ENCODE measurements around the gene THEMIS.
"Not testable (repeated sequence)": the region's sequence is repeated elsewhere in the genome, so short reads cannot be mapped to it uniquely, and the experiment has no call there.

The THEMIS gene

GRCh38 chr6:127912914-127913313 lies 12.1 kb upstream of the THEMIS start:
- DNase-seq (ENCODE audit: low read depth) = no peak

GRCh38 chr6:127907960-127908640 lies 7.2 kb upstream of the THEMIS start:
- no peak for DNase-seq (ENCODE audit: low read depth)

- DNase-seq (ENCODE audit: low read depth) = no peak
Measured at GRCh38 chr6:127904160-127904559, 3.3 kb upstream of the THEMIS start.

GRCh38 chr6:127902933-127903332 lies 2.1 kb upstream of the THEMIS start:
- DNase-seq (ENCODE audit: low read depth) = no peak

GRCh38 chr6:127897484-127897883 lies 3.4 kb downstream of the THEMIS start:
- no peak for DNase-seq (ENCODE audit: low read depth)

GRCh38 chr6:127894051-127894450 lies 6.8 kb downstream of the THEMIS start:
- DNase-seq (ENCODE audit: low read depth) = no peak

- DNase-seq (ENCODE audit: low read depth) = no peak
Measured at GRCh38 chr6:127893541-127893940, 7.3 kb downstream of the THEMIS start.

- no peak for DNase-seq (ENCODE audit: low read depth)
Measured at GRCh38 chr6:127891731-127892326, 9.0 kb downstream of the THEMIS start.

- no peak for DNase-seq (ENCODE audit: low read depth)
Measured at GRCh38 chr6:127886603-127887002, 14.3 kb downstream of the THEMIS start.

GRCh38 chr6:127884134-127884533 lies 16.7 kb downstream of the THEMIS start:
- DNase-seq (ENCODE audit: low read depth) = no peak

GRCh38 chr6:127881949-127882348 lies 18.9 kb downstream of the THEMIS start:
- DNase-seq (ENCODE audit: low read depth) = not testable (repeated sequence)

GRCh38 chr6:127880429-127880828 lies 20.4 kb downstream of the THEMIS start:
- no peak for DNase-seq (ENCODE audit: low read depth)

GRCh38 chr6:127879685-127880084 lies 21.2 kb downstream of the THEMIS start:
- peak; percentile 35 for DNase-seq (ENCODE audit: low read depth)

GRCh38 chr6:127878115-127878514 lies 22.7 kb downstream of the THEMIS start:
- DNase-seq (ENCODE audit: low read depth) = no peak

- DNase-seq (ENCODE audit: low read depth) = no peak
Measured at GRCh38 chr6:127877231-127877630, 23.6 kb downstream of the THEMIS start.

- DNase-seq (ENCODE audit: low read depth) = no peak
Measured at GRCh38 chr6:127869772-127870404, 31.0 kb downstream of the THEMIS start.

GRCh38 chr6:127869183-127869582 lies 31.7 kb downstream of the THEMIS start:
- no peak for DNase-seq (ENCODE audit: low read depth)

- DNase-seq (ENCODE audit: low read depth) = no peak
Measured at GRCh38 chr6:127868338-127868737, 32.5 kb downstream of the THEMIS start.

- DNase-seq (ENCODE audit: low read depth) = no peak
Measured at GRCh38 chr6:127866766-127867165, 34.1 kb downstream of the THEMIS start.

- DNase-seq (ENCODE audit: low read depth) = no peak
Measured at GRCh38 chr6:127865108-127865507, 35.8 kb downstream of the THEMIS start.

- DNase-seq (ENCODE audit: low read depth) = no peak
Measured at GRCh38 chr6:127864701-127865100, 36.2 kb downstream of the THEMIS start.

GRCh38 chr6:127860723-127861122 lies 40.1 kb downstream of the THEMIS start:
- DNase-seq (ENCODE audit: low read depth) = no peak

- DNase-seq (ENCODE audit: low read depth) = no peak
Measured at GRCh38 chr6:127859956-127860355, 40.9 kb downstream of the THEMIS start.

Data from activated T-cell treated with anti-CD3 and anti-CD28 coated beads for 48 hours (primary cell).